OCI-LY1 (cell line): ENCODE measurements around the gene CACNB2.

ENCODE experiments used
- CTCF ChIP-seq: fragments of 200-600 bp; sonication (generic), shearing (Covaris generic); IDR thresholded peaks from 2 replicates; pipeline ENCODE4 v1.5.1; 2017; ENCODE audit warnings: mild to moderate bottlenecking, antibody characterized with exemption, low read length, moderate library complexity, mixed read lengths
- EZH2 ChIP-seq: fragments of 200-600 bp; sonication (generic), shearing (Covaris generic); IDR thresholded peaks from 2 replicates; pipeline ENCODE4 v1.8.0; 2017; ENCODE audit warnings: borderline replicate concordance, mixed run types, mild to moderate bottlenecking, antibody characterized with exemption, low read length, moderate library complexity, mixed read lengths

- TF ChIP-seq CTCF (no peak), EZH2 (no peak)
Observed at GRCh38 chr10:18359812-18360211, 219.6 kb downstream of the CACNB2 start.
